Ureter (tissue), 1 donor: ENCODE results near the gene ACER1. TPM values are rescaled to one million over a fixed set of nuclear protein-coding genes. Genes with fewer than 3 reads are reported as not detected.
"Not testable (repeated sequence)": the region's sequence is repeated elsewhere in the genome, so short reads cannot be mapped to it uniquely, and the experiment has no call there.

Experiments used
- DNase-seq: peaks from one replicate; pipeline ENCODE4 v3.0.0-alpha.2; 2020; ENCODE audit warnings: low spot score
- total RNA-seq: library from RNA; stranded (reverse); gene quantifications from one replicate; pipeline ENCODE4 v1.2.4, GENCODE V29; 2023
- donor health status: DM: yes; HTN: yes; CAD: no.

The ACER1 gene
- total RNA-seq, 1 donor from 2014 or later = not detected

DNA sequence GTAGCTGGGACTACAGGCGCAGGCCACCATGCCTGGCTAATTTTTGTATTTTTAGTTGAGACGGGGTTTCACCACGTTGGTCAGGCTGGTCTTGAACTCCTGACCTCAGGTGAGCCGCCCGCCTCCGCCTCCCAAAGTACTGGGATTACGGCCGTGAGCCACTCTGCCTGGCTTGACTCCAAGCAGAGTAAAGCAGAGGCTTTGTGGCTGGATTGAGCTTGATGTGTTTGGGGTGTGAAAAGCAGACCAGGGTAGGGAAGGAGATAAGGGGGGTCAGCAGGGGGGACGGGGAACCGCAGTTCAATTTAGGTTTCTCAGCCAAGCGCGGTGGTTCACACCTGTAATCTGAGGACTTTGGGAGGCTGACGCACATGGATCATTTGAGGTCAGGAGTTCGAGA lies 23.8 kb upstream of the ACER1 start:
- no peak for DNase-seq

DNA sequence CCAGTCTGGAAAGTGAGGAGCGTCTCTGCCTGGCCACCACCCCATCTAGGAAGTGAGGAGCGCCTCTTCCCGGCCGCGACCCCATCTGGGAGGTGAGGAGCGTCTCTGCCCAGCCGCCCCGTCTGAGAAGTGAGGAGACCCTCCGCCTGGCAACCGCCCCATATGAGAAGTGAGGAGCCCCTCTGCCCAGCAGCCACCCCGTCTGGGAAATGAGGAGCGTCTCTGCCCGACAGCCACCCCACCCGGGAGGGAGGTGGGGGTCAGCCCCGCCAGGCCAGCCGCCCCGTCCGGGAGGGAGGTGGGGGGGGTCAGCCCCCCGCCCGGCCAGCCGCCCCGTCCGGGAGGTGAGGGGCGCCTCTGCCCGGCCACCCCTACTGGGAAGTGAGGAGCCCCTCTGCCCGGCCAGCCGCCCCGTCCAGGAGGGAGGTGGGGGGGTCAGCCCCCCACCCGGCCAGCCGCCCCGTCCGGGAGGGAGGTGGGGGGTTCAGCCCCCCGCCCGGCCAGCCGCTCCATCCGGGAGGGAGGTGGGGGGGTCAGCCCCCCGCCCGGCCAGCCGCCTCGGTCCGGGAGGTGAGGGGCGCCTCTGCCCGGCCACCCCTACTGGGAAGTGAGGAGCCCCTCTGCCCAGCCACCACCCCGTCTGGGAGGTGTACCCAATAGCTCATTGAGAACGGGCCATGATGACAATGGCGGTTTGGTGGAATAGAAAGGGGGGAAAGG lies 22.1 kb upstream of the ACER1 start:
- DNase-seq = not testable (repeated sequence)

DNA sequence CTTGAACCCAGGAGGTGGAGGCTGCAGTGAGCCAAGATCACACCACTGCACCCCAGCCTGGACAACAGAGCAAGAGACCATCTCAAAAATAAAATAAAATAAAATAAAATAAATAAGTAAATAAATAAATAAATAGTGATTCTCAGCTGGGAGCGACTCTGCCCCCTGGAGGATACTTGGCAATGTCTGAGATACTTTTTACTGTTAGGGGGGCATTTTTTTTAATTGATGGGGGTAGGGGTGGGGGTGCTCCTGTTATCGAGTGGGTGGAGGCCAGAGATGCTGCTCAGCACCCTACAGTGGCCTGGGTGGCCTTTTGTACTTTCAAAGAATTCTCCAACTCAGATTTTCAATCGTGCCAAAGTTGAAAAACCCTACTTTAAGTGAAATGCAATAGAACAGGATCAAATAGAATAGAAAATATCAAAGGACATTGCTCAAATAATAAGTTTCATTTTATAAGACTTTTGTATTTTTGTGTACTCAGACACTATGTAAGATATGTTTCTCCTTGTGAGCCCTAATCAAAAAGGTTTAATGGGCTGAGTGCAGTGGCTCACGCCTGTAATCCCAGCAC lies 20.8 kb upstream of the ACER1 start:
- no peak for DNase-seq

DNA sequence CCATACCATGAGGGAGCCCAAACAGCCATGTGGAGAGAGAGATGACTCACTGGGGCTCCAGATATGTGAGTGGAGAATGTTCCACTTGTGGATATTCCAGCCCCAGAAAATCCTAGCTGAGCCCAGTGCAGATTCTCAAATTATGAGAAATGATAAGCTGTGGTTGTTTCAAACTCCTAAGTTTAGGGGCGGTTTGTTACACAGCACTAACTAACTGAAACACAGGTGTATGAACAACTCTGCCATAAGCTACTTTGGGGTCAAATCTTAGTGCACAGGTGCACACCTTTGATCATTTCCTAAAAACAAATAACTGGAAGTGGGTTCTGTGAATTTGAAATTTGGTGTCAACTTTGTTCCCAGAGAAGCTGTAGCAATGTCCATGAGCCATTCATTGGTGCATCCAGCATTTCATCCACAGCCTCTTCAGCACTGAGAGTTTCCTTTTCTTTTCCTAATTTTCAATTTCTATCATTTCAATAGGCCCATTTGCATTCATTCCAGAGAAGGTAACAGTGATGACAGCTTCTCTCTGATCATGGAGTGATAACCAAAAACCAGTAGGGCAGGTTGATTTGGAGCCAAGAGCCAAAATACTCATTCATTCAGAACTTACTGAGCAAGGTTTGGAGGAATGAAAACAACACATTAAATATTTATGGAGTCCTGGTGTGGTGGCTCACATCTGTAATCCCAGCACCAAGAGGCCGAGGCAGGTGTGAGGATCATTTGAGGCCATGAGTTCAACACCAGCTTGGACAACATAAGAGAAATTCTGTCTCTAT lies 19.2 kb upstream of the ACER1 start:
- no peak for DNase-seq

DNA sequence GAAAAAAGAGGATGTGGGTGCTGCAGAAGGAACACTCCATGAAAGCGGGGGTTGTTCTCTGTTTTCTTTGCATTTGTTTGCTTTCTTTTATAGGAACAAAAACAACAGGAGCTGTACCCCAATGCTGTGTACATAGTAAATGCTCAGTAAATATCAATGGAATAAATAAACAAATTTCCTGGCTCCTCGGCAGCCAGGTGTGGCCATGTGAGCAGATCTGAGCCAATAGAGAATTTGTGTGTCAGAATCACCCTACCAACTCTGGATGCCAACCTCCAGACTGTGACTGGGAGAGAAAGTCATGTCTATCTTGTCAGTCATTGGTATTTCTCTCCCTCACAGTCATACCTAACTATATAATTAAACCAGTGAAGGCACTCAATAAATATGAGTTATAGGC lies 17.3 kb upstream of the ACER1 start:
- DNase-seq = no peak

DNA sequence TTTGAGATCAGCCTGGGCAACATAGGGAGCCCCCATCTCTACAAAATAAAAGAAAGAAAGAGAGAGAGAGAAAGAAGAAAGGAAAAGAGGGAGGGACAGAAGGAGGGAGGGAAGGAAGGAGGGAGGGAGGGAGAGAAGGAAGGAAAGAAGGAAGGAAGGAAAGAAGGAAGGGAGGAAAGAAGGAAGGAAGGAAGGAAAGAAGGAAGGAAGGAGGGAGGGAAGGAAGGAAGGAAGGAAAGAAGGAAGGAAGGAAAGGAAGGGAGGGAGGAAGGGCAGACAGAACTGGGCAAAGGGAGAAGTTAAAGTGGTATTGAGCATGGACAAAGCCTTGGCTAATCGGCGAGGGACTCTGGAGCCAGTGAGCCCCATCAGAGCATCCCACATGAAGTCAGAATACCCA lies 15.9 kb upstream of the ACER1 start:
- not testable (repeated sequence) for DNase-seq

DNA sequence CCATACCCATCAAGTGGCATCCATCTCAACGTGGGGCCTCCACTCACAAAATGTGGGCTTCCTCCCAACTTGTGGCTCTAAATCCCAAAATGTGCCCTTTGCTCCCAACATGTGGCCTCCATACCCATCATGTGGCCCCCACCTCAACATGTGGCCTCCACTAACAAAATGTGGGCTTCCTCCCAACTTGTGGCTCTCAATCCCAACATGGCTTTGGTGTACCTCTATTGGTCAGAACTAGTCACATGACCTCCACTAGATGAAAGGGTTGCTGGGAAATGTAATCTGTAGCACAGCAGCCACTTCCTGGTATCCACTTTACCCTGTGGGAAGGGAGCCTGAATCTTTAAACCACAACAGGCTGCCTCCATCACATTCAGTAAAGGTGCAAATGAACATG lies 10.1 kb upstream of the ACER1 start:
- no peak for DNase-seq

DNA sequence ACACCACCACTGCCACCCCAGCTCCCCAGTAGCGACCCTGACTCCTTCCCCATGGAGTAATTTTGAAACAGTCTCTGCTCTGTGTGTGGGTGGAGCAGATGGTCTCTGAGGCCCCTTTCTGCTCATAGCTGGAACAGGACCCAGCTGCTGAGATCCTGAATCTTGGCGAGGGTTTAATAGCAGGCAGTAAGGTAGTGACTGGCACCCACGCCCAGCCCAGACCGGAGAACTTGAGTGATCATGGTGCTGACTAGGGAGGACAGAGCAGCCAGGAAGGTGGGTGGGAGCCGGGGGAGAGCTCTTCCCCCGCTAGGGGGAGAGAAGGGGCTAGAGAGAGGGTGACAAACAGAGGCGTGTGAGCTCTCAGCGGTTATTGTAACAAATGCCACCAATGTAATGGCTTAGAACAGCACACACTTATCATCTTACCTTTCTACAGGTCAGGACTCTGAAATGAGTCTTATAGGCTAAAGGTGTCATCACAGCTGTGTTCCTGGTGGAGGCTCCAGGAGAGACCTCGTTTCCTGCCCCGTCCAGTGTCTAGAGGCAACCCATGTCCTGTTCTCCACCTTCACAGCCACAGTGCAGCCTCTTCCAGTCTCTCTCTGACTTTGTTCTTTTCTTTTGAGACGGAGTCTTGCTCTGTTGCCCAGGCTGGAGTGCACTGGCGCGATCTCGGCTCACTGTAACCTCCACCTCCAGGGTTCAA lies 7.2 kb upstream of the ACER1 start:
- no peak for DNase-seq

DNA sequence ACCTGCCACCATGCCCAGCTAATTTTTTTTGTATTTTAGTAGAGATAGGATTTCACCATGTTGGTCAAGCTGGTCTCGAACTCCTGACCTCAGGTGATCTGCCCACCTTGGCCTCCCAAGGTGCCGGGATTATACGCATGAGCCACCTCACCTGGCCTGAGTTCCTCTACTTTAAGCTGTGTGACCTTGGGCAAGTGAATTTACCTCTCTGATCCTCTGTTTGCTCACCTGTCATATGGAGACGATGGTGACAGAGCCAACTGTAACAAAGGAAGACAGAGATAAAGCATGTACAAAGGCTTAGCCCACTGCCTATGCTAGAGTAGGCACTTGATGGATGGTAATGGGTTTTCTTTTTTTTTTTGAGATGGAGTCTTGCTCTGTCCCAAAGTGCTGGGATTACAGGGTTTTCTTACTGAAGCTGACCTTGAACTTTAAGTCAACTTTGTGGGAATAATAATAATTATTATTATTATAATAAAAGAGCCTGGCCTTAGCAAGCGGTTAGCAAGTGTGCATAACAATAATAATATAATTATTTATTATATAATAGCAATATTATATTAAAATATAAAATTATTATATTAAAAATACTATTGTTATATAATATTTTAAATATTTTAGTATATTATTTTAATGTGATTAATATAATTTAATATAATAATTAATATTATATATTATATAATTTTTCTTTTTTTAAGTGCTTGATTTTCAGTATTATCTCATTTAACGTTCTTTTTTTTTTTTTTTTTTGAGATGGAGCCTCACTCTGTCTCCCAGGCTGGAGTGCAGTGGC lies 1.3 kb upstream of the ACER1 start:
- DNase-seq = no peak

DNA sequence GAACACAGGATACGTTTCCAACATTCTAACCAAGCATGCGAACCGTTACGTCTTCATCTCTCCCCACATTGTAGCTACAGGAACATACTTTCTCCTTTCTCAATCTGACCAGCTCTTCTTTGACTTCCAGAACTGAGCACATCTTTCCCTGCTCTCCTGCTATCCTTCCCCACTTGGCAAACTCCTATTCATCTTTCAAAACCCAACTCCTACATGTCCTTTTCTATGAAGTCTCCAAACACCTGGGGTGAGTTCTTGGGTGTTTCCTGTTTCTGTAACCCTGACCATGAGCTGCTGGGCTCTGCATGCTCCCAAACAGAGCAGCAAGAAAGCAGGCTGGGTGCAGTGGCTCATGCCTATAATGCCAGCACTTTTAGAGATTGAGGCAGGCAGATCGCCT lies 6.6 kb downstream of the ACER1 start:
- DNase-seq = no peak

DNA sequence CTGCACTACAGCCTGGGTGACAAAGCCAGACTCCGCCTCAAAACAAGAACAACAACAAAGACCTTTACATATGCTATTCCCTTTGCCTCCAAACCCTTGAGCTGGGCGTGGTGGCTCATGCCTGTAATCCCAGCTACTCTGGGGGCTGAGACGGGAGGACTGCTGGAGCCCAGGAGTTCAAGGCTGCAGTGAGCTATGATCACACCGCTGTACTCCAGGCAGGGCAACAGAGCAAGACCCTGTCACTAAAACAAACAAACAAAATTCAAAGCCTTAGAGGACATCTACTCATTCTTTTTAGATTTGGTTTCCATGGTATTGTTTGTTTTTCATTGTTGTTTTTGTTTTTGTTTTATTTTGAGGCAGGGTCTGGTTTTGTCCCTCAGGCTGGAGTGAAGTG lies 7.8 kb downstream of the ACER1 start:
- no peak for DNase-seq

DNA sequence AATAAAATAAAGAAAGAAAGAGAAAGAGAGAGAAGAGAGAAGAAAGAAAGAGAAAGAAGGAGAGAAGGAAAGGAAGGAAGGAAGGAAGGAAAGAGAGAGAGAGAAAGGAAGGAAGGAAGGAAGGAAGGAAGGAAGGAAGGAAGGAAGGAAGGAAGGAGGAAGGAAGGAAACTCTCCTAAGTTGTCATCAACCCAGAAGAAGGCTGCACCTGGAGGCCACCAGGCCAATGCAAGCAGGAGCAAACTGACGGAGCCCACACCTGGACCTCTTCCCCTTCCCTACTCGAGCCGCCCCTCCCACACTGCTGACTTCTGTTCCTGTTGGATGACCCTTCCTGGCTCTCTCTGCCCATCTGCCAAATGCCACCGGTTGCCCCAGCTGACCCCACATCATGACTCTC lies 8.7 kb downstream of the ACER1 start:
- no peak for DNase-seq

DNA sequence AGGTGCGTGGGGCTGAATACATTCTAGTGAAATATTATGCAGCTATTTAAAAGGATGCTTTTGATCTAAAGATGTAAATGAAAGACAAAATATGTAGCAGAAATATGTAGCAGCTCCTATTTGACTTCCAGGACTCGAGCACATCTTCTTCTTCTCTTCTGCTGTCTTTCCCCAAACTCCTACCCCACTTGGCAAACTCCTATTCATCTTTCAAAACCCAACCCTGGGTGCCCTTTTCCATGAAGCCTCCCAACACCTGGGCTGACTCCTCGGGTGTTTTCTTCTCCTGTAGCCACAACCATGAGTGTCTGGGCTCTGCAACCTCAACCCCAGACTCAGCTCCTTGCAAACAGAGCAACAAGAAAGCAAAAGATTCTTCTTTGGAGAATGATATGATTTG lies 11.1 kb downstream of the ACER1 start:
- DNase-seq = no peak

DNA sequence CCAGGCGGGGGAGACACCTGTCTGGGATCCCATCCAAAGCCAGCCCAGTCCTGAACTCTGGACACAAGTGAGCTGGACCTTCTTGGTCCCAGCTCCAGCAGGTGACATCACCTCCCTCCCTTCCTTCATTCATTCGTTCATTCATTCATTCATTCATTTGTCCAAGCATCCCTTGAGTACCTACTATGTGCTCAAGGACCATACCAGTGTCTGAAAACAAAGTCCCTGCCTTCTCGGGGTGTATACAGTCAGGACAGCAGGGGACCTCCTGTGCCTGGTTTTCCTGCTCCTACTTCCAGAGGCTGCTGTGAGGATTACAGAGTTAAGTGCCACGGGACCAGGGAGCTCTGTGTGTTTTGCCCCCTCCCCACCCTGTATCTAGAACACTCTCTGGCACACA lies 14.0 kb downstream of the ACER1 start:
- DNase-seq = no peak

DNA sequence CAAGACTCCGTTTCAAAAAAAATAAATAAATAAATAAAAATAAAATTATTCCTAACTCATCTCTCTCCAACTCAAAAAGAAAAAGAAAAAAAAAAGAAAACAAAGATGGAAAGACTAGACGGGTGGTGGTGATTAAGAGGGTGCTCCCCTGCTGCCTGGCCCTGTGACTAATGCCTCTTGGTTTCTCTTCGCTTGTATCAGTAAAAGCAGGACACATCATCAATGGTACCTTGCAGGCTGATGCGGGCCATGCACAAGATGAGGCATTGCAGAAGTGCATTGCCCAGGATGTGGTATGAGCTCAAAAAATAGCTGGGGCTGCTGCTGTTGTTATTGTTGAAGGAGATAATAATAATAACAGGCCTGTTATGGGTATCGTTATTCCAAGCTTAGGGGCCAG lies 14.6 kb downstream of the ACER1 start:
- no peak for DNase-seq

DNA sequence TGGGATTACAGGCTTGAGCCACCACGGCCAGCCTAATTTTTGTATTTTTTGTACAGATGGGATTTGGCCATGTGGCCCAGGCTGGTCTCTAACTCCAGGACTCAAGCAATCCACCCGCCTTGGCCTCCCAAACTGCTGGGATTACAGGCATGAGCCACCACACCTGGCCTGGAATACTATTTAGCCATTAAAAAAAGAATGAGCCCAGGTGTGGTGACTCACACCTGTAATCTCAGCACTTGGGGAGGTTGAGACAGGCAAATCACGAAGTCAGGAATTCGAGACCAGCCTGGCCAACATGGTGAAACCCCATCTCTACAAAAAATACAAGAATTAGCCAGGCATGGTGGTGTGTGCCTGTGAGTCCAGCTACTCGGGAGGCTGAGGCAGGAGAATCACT lies 17.8 kb downstream of the ACER1 start:
- not testable (repeated sequence) for DNase-seq

DNA sequence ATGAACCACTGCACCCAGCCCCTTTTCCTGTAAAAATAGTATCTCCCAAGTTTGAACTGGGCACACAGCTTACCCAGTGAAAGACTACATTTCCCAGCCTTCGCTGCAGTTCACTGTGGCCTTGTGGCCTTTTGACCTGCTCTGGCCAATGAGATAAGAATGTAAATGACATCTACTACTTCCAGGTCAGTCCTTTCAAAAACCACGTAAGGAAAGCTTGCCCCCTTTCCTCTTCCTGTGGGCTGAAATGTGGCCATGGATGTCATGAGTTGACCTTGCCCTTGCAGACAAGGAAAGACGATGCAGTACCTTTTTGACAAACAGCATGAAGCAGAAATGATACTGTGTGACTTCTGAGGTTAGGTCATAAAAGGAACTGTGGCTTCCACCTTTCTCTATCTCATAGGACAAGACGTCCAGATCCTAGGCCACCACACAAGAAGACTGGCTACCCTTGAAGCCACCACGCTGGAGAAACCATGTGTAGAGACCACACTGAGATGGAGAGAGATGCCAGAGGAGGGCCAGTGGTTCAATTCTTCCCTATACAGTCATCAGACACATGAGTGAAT lies 19.9 kb downstream of the ACER1 start:
- DNase-seq = no peak

DNA sequence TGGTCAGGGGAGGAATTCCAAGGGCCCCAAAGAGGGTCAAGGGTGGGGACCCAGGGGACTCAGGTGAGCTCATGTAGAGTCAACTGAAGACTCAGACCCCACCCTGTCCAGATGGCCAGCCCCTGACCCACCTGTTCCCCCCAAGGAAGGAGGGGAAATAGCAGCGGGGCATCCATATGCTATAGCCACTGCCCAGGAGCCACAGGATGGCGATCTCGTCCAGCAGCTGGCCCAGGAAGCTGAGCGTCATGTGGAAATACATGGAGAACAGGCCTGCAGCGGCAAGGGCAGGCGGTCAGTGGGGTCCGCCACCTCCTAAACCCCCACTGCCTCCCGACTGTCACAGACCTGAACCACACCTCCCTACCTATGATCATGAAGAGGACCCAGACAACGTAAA lies 21.4 kb downstream of the ACER1 start:
- DNase-seq = no peak

DNA sequence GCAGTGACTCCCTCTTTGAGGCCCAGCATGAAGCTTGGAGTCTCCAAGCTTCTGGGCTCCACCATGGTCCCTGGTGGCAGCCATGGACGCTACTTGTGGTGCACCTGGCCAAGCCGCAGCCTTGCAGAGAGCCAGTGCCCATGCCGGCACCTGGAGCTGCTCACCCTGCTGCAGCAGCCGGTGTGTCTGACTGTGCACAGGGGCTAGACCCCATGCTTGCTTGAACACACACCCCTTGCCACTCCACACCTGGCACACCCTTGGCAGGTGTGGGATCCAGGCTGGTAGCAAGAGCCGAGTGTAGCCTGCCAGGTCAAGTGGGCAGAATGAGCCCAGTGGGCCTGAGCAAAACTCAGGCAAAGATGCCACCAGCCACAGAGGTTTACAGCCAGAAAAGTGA lies 35.0 kb downstream of the ACER1 start:
- no peak for DNase-seq

DNA sequence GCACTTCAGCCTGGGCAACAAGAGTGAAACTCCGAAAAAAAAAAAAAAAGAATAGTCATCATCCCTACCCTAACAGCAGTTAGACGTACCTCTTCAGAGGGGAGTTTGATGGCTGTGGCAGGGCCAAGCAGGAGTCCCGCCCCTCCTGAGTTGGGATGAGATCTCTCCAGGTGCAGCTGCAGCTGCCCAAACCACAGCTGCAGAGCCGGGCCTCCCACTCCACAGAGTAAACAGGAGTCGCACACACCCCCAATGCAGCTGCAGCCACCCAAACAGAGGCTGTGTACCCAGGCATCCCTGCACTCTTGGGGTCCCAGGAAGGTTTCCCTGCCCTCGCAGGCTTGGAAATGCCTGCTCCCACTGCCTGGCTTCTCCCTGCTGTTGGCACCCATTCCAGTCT lies 36.2 kb downstream of the ACER1 start:
- DNase-seq = no peak

DNA sequence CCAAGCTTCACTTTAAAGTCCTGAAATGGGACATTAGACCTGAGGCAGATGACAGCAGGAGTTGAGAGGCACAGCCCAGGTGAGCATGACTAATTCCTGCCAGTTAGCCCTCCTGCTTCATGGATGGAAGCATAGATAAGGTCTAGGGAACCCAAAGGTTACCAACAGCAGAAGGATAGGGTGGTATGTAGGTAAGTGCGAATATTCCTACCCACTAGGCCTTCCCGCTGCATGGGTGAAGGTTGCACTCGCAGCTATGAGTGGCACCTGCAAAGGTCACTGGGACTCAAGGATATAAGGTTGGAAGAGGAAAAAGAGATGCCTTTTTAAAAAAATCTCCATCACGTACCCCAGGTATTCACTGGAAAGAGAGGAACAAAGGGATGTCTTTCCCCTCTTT lies 41.4 kb downstream of the ACER1 start:
- no peak for DNase-seq
